Osteocyte (in vitro differentiated cells): ENCODE measurements around the gene NOS2. TPM values are rescaled to one million over a fixed set of nuclear protein-coding genes. Genes with fewer than 3 reads are reported as not detected.

Experiments used
- DNase-seq: peaks from one replicate; pipeline ENCODE4 v3.0.0; 2021; ENCODE audit warnings: mixed read lengths; ENCODE audit not compliant: unreplicated experiment; ENCODE audit errors: extremely low spot score
- H3K27ac Mint-ChIP-seq: one replicate; pipeline ENCODE4 v1.8.0; 2021; ENCODE audit warnings: mild to moderate bottlenecking, mixed read lengths; ENCODE audit not compliant: unreplicated experiment
- H3K27me3 Mint-ChIP-seq: one replicate; pipeline ENCODE4 v1.8.0; 2021; ENCODE audit warnings: mixed read lengths; ENCODE audit not compliant: unreplicated experiment
- H3K36me3 Mint-ChIP-seq: one replicate; pipeline ENCODE4 v1.8.0; 2021; ENCODE audit warnings: mixed read lengths; ENCODE audit not compliant: unreplicated experiment
- H3K4me1 Mint-ChIP-seq: one replicate; pipeline ENCODE4 v1.8.0; 2021; ENCODE audit warnings: mixed read lengths; ENCODE audit not compliant: unreplicated experiment
- H3K4me3 Mint-ChIP-seq: one replicate; pipeline ENCODE4 v1.8.0; 2021; ENCODE audit warnings: mild to moderate bottlenecking, moderate library complexity, mixed read lengths; ENCODE audit not compliant: unreplicated experiment
- H3K9me3 Mint-ChIP-seq: one replicate; pipeline ENCODE4 v1.8.0; 2021; ENCODE audit warnings: mixed read lengths; ENCODE audit not compliant: unreplicated experiment
- total RNA-seq: library from RNA; stranded (reverse); gene quantifications from 2 replicates; pipeline ENCODE4 v1.2.1, GENCODE V29; 2021
- TF ChIP-seq, protein P1 (sequence below): fragments of 200-600 bp; sonication (generic); IDR thresholded peaks from 2 replicates; pipeline ENCODE4 v1.5.0; 2021; ENCODE audit warnings: antibody characterized with exemption, mild to moderate bottlenecking, moderate library complexity

The NOS2 gene
- total RNA-seq, 1 donor from 2014 or later = not detected

DNA sequence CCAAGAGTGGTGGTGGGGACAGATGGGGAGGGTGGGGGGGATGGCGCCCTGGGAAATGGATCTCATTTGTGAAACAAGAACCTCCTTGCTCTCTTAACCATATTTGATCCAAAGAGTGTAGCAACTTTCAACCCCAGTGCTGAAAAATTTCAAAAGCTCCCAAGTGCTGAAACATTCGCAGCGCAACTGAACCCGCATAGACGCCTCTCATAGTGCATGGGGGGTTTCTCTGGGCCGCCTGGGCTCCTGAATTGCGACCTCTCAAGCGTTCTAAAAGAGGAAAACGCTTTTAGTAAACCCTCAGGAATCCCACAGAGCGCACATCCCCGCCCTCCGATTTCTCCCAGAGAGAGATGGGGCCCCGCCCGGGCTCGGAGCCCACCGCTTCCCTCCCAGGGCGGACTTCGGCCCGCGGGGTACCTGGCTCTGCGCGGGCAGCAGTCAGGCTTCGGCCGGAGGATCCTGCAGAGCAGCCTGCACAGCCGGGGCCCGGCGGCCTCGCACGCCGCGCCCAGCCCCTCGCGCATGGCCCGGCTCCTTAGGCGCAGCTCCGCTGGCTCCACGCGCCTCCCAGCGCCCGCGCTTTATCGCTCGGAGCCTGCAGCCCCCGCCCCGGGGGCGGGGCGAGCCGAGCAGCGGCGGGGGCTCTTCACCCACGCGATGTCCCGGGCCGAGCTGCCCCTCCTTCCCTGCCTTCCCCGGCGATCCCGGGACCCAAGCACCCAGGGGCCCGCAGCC lies 7.0 kb downstream of the NOS2 start:
- H3K27me3 Mint-ChIP-seq = peaks cover 59% of the 10 kb centered on the region
- TF ChIP-seq, protein P1, sequence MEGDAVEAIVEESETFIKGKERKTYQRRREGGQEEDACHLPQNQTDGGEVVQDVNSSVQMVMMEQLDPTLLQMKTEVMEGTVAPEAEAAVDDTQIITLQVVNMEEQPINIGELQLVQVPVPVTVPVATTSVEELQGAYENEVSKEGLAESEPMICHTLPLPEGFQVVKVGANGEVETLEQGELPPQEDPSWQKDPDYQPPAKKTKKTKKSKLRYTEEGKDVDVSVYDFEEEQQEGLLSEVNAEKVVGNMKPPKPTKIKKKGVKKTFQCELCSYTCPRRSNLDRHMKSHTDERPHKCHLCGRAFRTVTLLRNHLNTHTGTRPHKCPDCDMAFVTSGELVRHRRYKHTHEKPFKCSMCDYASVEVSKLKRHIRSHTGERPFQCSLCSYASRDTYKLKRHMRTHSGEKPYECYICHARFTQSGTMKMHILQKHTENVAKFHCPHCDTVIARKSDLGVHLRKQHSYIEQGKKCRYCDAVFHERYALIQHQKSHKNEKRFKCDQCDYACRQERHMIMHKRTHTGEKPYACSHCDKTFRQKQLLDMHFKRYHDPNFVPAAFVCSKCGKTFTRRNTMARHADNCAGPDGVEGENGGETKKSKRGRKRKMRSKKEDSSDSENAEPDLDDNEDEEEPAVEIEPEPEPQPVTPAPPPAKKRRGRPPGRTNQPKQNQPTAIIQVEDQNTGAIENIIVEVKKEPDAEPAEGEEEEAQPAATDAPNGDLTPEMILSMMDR = no peak
- no peak overlapping the region for H3K27ac Mint-ChIP-seq
- H3K36me3 Mint-ChIP-seq = no peaks in the 10 kb centered on the region
- H3K9me3 Mint-ChIP-seq = no peaks in the 10 kb centered on the region
- peak overlapping the region; percentile 43 for H3K4me3 Mint-ChIP-seq
- DNase-seq = no peak
- peaks cover 4% of the 10 kb centered on the region for H3K4me1 Mint-ChIP-seq

DNA sequence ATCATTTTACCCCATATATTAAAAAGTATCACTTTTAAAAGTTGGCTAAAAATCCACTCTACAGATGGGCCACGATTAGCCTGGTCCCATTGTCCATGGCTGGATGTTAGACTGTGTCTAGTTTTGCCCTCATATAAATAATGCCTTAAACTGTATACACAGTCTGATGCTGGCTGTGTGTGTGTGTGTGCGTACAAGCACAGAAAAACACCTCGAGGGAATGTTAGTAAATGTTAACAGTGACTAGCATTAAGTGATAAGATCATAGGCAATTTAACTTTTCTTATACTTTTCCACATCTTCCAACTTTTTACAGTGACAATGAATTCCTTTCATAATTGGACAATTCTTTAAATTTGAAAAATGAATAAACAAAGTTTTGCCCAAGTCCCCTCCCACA lies 8.2 kb downstream of the NOS2 start:
- Mint-ChIP-seq H3K4me3 (no peak overlapping the region), H3K9me3 (no peaks in the 10 kb centered on the region), H3K27me3 (peaks cover 50% of the 10 kb centered on the region), H3K27ac (no peak overlapping the region), H3K36me3 (no peaks in the 10 kb centered on the region), H3K4me1 (peaks cover 4% of the 10 kb centered on the region)
- no peak for DNase-seq
- TF ChIP-seq, protein P1 = no peak

DNA sequence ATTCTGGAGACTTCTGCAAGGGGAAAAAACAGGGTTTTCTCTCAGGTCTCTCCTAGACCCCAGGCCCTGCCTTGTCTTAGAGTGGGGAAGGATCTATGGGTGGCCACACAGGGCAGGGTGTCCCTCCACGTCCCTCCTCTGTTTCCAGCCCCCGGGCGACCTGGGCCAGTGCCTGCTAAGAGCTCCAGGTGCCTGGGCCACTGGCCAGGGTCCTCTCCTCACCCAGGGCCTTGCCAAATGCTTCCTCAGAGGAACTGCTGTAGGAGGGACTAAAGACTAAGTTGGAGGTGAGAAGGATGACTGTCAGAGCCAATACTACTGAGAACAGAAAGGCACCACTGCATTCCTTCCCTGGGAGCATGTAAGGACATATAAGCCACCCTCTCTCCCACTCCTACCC lies 11.4 kb downstream of the NOS2 start:
- no peaks in the 10 kb centered on the region for H3K36me3 Mint-ChIP-seq
- peaks cover 23% of the 10 kb centered on the region for H3K27me3 Mint-ChIP-seq
- DNase-seq = no peak
- H3K9me3 Mint-ChIP-seq = no peaks in the 10 kb centered on the region
- H3K27ac Mint-ChIP-seq = no peak overlapping the region
- TF ChIP-seq, protein P1 = no peak
- peaks cover 3% of the 10 kb centered on the region for H3K4me1 Mint-ChIP-seq
- H3K4me3 Mint-ChIP-seq = no peak overlapping the region

DNA sequence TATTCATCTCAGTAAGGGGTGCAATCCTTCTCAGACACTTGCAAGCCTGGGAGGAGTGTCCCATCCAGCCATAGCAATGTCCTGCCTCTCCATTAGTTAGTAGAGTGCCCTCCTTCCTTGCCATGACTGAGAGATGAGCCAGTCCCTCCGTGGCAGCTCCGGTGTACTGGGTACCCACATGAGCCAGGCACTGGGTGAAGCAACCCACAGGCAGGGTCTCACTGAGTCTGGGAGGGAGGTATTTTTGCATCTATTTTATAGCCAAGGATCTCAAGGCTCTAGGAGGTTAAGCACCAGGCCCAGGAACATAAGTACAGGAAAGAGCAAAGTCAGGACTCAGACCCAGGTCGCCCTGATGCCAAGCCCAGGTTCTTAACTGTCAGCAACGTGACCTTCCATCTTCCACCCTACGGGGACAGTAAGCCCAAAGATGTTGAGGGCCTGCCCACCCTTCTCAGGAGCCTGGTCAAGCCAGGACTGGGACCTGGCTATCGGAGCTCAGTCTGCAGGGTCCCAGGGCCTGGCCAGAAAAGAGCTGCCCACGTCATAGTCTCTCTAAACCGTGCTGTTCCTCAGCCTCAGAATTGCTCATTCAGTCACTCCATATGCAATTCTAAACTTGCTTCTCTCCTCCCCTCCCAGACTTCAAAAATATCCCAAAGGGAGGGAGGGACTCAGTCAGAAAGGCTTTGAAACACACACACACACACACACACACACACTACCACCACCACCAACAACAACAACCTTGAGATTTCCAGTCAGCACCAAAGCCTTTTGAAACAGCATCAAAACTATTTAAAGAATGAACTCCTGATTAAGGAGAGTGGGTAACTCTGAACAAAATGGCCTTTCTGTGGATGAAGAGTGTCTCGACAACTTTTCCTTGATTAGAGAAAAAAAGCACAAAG lies 16.6 kb downstream of the NOS2 start:
- no peaks in the 10 kb centered on the region for H3K4me1 Mint-ChIP-seq
- H3K36me3 Mint-ChIP-seq = no peaks in the 10 kb centered on the region
- no peak overlapping the region for H3K27ac Mint-ChIP-seq
- peaks cover 2% of the 10 kb centered on the region for H3K27me3 Mint-ChIP-seq
- H3K4me3 Mint-ChIP-seq = no peak overlapping the region
- no peaks in the 10 kb centered on the region for H3K9me3 Mint-ChIP-seq
- TF ChIP-seq, protein P1 = no peak
- DNase-seq = no peak

DNA sequence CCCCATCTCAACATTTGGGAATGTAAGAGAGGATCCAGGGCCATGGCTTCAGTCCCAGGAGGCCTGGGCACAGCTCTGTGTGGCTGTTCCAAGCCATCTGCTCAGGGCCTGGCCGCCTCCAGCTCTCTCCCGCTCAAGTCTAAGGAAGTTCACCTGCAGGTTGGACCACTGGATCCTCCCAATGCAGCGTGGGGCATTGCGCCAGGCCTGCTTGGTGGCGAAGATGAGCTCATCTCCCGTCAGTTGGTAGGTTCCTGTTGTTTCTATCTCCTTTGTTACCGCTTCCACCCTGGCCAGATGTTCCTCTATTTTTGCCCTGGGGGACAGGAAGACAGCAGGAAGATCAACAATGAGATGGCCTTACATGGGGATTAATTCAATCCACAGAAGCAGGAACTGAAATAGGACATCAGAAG lies 17.5 kb downstream of the NOS2 start:
- TF ChIP-seq, protein P1 = no peak
- peaks cover under 1% of the 10 kb centered on the region for H3K27me3 Mint-ChIP-seq
- H3K27ac Mint-ChIP-seq = no peak overlapping the region
- no peak overlapping the region for H3K4me3 Mint-ChIP-seq
- DNase-seq = no peak
- H3K4me1 Mint-ChIP-seq = no peaks in the 10 kb centered on the region
- H3K36me3 Mint-ChIP-seq = no peaks in the 10 kb centered on the region
- H3K9me3 Mint-ChIP-seq = no peaks in the 10 kb centered on the region
